CD4-positive, CD25-positive, alpha-beta regulatory T cell (primary cell): ENCODE results near the gene KSR2. TPM values are rescaled to one million over a fixed set of nuclear protein-coding genes. Genes with fewer than 3 reads are reported as not detected.

Experiments
- ATAC-seq, 2 donors: fragments of 150-1000 bp; cut with Tn5 transposase; one replicate each; pipeline ENCODE4 v1.10.0; 2021; ENCODE audit warnings: low read depth in 2 of 2, moderate number of reproducible peaks in 2 of 2, moderate library complexity in 1 of 2
- DNase-seq, 3 donors: peaks; one replicate each; pipeline versions ENCODE4 v3.0.0 to v3.0.0-alpha.2; 2012 to 2022; ENCODE audit warnings: mixed read lengths in 1 of 3
- H3K27ac ChIP-seq: one replicate; pipeline ENCODE4 v1.7.0; 2013; ENCODE audit warnings: mild to moderate bottlenecking, low read length; ENCODE audit not compliant: insufficient read depth, poor library complexity, severe bottlenecking
- H3K27me3 ChIP-seq: one replicate; pipeline ENCODE4 v1.7.0; 2013; ENCODE audit warnings: low read length; ENCODE audit not compliant: control insufficient read depth, insufficient read depth
- H3K36me3 ChIP-seq: one replicate; pipeline ENCODE4 v1.7.0; 2013; ENCODE audit warnings: mild to moderate bottlenecking, low read length, moderate library complexity; ENCODE audit not compliant: control insufficient read depth, insufficient read depth
- H3K4me1 ChIP-seq: 2 replicates; pipeline ENCODE4 v1.7.0; 2013; ENCODE audit warnings: mild to moderate bottlenecking, low read length; ENCODE audit not compliant: insufficient read depth, control insufficient read depth, poor library complexity, severe bottlenecking
- H3K4me3 ChIP-seq: one replicate; pipeline ENCODE4 v1.7.0; 2013; ENCODE audit warnings: low read depth, mild to moderate bottlenecking, low read length, moderate library complexity
- H3K9me3 ChIP-seq, 2 experiments: 1 replicate in 1 of 2; 2 replicates in 1 of 2; pipeline ENCODE4 v1.7.0; 2013; ENCODE audit warnings: low read length in 2 of 2, mild to moderate bottlenecking in 1 of 2, moderate library complexity in 1 of 2; ENCODE audit not compliant: control insufficient read depth in 2 of 2
- H3K27ac Mint-ChIP-seq, 3 donors: one replicate each; pipeline ENCODE4 v1.8.0; 2020 to 2022; ENCODE audit warnings: mild to moderate bottlenecking in 3 of 3, mixed read lengths in 3 of 3, moderate library complexity in 2 of 3
- H3K27me3 Mint-ChIP-seq: one replicate; pipeline ENCODE4 v1.8.0; 2022; ENCODE audit warnings: mild to moderate bottlenecking, mixed read lengths
- H3K36me3 Mint-ChIP-seq: one replicate; pipeline ENCODE4 v1.8.0; 2020; ENCODE audit warnings: mixed read lengths
- H3K4me1 Mint-ChIP-seq, 4 donors: one replicate each; pipeline ENCODE4 v1.8.0; 2020 to 2022; ENCODE audit warnings: mixed read lengths in 4 of 4, mild to moderate bottlenecking in 1 of 4
- H3K4me3 Mint-ChIP-seq, 4 donors: one replicate each; pipeline ENCODE4 v1.8.0; 2020 to 2022; ENCODE audit warnings: mild to moderate bottlenecking in 4 of 4, mixed read lengths in 4 of 4, moderate library complexity in 3 of 4
- H3K9me3 Mint-ChIP-seq, 7 donors: one replicate each; pipeline ENCODE4 v1.8.0; 2020 to 2022; ENCODE audit warnings: mixed read lengths in 7 of 7, mild to moderate bottlenecking in 3 of 7, moderate library complexity in 2 of 7
- polyA plus RNA-seq, 4 donors: library from polyadenylated mRNA; unstranded; fragments of 300-500 nt; fragmentation: Illumina TruSeq; gene quantifications; one replicate each; pipeline ENCODE4 v1.2.3, GENCODE V29; 2021
- total RNA-seq: library from RNA; stranded (reverse); gene quantifications from one replicate; pipeline ENCODE4 v1.2.3, GENCODE V29; 2022

KSR2 gene
- total and polyA plus RNA-seq, 5 donors from 2014 or later = 0.20 TPM; not detected in 4

DNA sequence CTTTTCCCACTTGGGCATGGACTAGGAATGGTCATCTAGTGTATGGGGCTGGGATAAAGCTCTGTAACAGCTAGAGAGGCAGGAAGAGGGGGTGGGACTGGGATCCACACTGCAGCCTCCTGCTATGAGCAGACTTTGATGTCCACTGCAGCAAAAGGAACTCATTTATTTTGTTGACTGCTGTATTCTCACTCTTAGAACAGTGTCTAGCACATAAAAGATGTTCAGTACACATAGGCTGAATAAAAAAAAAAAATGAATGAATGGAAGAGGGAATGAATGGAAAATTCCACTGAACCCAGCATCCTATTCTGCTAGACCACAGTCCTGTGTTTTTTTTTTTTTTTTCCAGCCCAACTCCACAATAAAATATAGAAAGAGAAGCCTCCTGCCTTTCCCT lies 501.2 kb downstream of the KSR2 start:
- peaks cover 0 to 8% of the 10 kb centered on the region in 2 experiments for H3K9me3 ChIP-seq
- H3K27me3 ChIP-seq = no peaks in the 10 kb centered on the region
- no peak for ATAC-seq
- H3K36me3 Mint-ChIP-seq = peaks cover 3% of the 10 kb centered on the region
- no peaks in the 10 kb centered on the region for H3K4me1 ChIP-seq
- peaks cover 0 to 6% (median 3%) of the 10 kb centered on the region in 7 donors for H3K9me3 Mint-ChIP-seq
- H3K27me3 Mint-ChIP-seq = no peaks in the 10 kb centered on the region
- H3K4me3 ChIP-seq = no peak overlapping the region
- H3K36me3 ChIP-seq = no peaks in the 10 kb centered on the region
- DNase-seq = no peak
- H3K27ac ChIP-seq = no peak overlapping the region
- H3K27ac Mint-ChIP-seq = no peak overlapping the region
- no peak overlapping the region for H3K4me3 Mint-ChIP-seq
- no peaks in the 10 kb centered on the region for H3K4me1 Mint-ChIP-seq

DNA sequence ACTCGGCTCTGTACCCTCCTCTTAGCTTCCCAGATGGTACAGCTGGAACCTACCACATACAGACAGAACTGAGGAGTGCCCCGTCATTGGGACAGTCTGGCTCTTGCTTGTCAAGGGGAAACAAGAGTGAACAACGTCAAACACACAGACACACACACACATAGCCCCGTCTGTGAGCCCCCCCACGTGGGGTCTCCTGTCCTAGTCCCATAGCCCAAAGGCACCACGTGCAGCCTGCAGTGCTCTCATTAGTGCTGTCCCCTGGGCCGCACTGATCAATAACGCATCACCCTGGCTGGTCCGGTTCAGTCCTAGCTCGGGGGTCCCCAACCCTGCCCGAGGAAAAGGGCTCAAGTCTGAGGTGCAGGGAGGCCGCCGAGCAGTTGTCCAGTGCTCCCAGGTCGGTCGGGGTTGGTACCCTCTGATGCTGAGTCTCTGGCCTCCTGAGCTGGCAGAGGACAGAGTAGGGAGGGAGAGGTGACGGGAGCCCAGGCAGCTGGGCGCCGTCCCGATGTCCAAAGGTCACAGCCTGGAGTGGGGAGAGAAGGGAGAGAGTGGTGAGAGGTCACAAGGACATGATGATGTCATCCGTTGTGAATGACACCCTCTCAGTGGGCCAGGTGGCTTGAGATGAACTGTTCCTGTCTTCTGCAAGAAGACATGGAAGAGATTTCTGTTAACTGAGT lies 502.0 kb downstream of the KSR2 start:
- Histone ChIP-seq H3K27me3 (no peaks in the 10 kb centered on the region), H3K9me3 (peaks cover 0 to 8% of the 10 kb centered on the region in 2 experiments), H3K4me1 (no peaks in the 10 kb centered on the region), H3K27ac (no peak overlapping the region), H3K36me3 (no peaks in the 10 kb centered on the region), H3K4me3 (no peak overlapping the region)
- H3K4me1 Mint-ChIP-seq = no peaks in the 10 kb centered on the region
- H3K27me3 Mint-ChIP-seq = no peaks in the 10 kb centered on the region
- H3K9me3 Mint-ChIP-seq = peaks cover 0 to 7% (median 3%) of the 10 kb centered on the region in 7 donors
- DNase-seq (no peak), ATAC-seq (no peak)
- no peak overlapping the region for H3K4me3 Mint-ChIP-seq
- no peak overlapping the region for H3K27ac Mint-ChIP-seq
- peaks cover 3% of the 10 kb centered on the region for H3K36me3 Mint-ChIP-seq

- Mint-ChIP-seq H3K27ac (no peak overlapping the region), H3K4me1 (no peaks in the 10 kb centered on the region), H3K9me3 (peaks cover 0 to 6% (median 2%) of the 10 kb centered on the region in 7 donors), H3K4me3 (no peak overlapping the region), H3K27me3 (no peaks in the 10 kb centered on the region), H3K36me3 (peaks cover 3% of the 10 kb centered on the region)
- Histone ChIP-seq H3K36me3 (no peaks in the 10 kb centered on the region), H3K9me3 (no peaks in the 10 kb centered on the region), H3K27ac (no peak overlapping the region), H3K27me3 (no peaks in the 10 kb centered on the region), H3K4me1 (no peaks in the 10 kb centered on the region), H3K4me3 (no peak overlapping the region)
- DNase-seq (no peak), ATAC-seq (no peak)
These were observed 507.1 kb downstream of the KSR2 start for GRCh38 chr12:117461732-117462131.

DNA sequence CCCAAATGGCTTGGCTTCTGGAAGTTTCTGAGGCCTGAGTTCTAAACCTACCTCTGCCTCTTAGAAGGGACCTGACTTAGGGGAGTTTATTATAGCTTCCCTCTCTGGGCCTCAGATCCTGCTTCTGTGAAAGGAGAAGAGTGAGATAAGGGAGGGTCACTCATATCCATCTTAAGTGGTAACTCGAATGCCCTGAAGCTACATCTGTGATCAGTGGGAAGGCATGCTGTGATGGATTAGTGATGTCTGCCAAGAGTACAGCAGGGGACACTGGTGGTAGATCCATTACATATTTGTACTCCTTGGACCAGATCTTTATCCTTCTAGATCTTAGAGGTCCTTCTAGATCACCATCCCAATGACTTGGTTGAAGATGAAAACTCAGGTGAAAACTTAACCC lies 509.6 kb downstream of the KSR2 start:
- Histone ChIP-seq H3K4me1 (no peaks in the 10 kb centered on the region), H3K4me3 (no peak overlapping the region), H3K36me3 (no peaks in the 10 kb centered on the region), H3K27me3 (no peaks in the 10 kb centered on the region), H3K27ac (no peak overlapping the region), H3K9me3 (no peaks in the 10 kb centered on the region)
- peaks cover 0 to 6% (median 2%) of the 10 kb centered on the region in 7 donors for H3K9me3 Mint-ChIP-seq
- DNase-seq (no peak), ATAC-seq (no peak)
- H3K27me3 Mint-ChIP-seq = no peaks in the 10 kb centered on the region
- peaks cover 3% of the 10 kb centered on the region for H3K36me3 Mint-ChIP-seq
- H3K27ac Mint-ChIP-seq = no peak overlapping the region
- no peak overlapping the region for H3K4me3 Mint-ChIP-seq
- H3K4me1 Mint-ChIP-seq = no peaks in the 10 kb centered on the region

GRCh38 chr12:117457189-117457588 lies 511.6 kb downstream of the KSR2 start:
- no peak for ATAC-seq
- no peak overlapping the region for H3K4me3 ChIP-seq
- Mint-ChIP-seq H3K9me3 (peaks cover 0 to 4% (median 0%) of the 10 kb centered on the region in 7 donors), H3K4me3 (no peak overlapping the region), H3K27ac (no peak overlapping the region), H3K4me1 (no peaks in the 10 kb centered on the region), H3K27me3 (no peaks in the 10 kb centered on the region), H3K36me3 (no peaks in the 10 kb centered on the region)
- H3K27me3 ChIP-seq = no peaks in the 10 kb centered on the region
- H3K36me3 ChIP-seq = no peaks in the 10 kb centered on the region
- no peaks in the 10 kb centered on the region for H3K9me3 ChIP-seq
- no peaks in the 10 kb centered on the region for H3K4me1 ChIP-seq
- DNase-seq = no peak
- no peak overlapping the region for H3K27ac ChIP-seq

DNA sequence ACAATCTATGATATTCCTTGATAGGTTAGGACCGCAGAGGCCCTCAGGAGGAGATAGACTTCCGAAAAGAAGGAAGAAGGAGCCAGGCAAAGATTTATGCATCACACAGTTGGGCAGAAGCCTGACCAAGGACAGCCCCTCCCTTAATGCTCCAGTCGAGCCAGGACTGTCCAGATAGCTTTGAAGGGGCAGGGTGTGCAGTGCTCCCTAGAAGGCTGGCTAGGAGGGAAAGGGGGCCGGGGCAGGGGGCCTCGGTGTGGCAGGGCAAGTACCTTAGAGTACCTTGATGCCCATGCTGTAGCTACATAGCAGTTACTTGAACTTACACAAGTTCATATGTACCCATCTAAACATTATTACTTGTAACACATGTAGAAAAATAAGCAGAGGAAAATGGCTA lies 512.7 kb downstream of the KSR2 start:
- H3K27ac Mint-ChIP-seq = no peak overlapping the region
- Histone ChIP-seq H3K27me3 (no peaks in the 10 kb centered on the region), H3K36me3 (no peaks in the 10 kb centered on the region), H3K9me3 (no peaks in the 10 kb centered on the region), H3K4me3 (no peak overlapping the region), H3K4me1 (no peaks in the 10 kb centered on the region), H3K27ac (no peak overlapping the region)
- H3K36me3 Mint-ChIP-seq = no peaks in the 10 kb centered on the region
- DNase-seq = no peak
- no peak overlapping the region for H3K4me3 Mint-ChIP-seq
- no peaks in the 10 kb centered on the region for H3K27me3 Mint-ChIP-seq
- H3K9me3 Mint-ChIP-seq = peaks cover 0 to 4% (median 0%) of the 10 kb centered on the region in 7 donors
- no peak for ATAC-seq
- H3K4me1 Mint-ChIP-seq = no peaks in the 10 kb centered on the region

GRCh38 chr12:117453961-117454360 lies 514.8 kb downstream of the KSR2 start:
- Histone ChIP-seq H3K4me3 (no peak overlapping the region), H3K27me3 (no peaks in the 10 kb centered on the region), H3K27ac (no peak overlapping the region), H3K36me3 (no peaks in the 10 kb centered on the region), H3K9me3 (no peaks in the 10 kb centered on the region), H3K4me1 (no peaks in the 10 kb centered on the region)
- H3K27ac Mint-ChIP-seq = no peak overlapping the region
- ATAC-seq = no peak
- no peaks in the 10 kb centered on the region for H3K4me1 Mint-ChIP-seq
- peaks cover 0 to 4% (median 0%) of the 10 kb centered on the region in 7 donors for H3K9me3 Mint-ChIP-seq
- no peak overlapping the region for H3K4me3 Mint-ChIP-seq
- no peak for DNase-seq
- no peaks in the 10 kb centered on the region for H3K36me3 Mint-ChIP-seq
- H3K27me3 Mint-ChIP-seq = no peaks in the 10 kb centered on the region

DNA sequence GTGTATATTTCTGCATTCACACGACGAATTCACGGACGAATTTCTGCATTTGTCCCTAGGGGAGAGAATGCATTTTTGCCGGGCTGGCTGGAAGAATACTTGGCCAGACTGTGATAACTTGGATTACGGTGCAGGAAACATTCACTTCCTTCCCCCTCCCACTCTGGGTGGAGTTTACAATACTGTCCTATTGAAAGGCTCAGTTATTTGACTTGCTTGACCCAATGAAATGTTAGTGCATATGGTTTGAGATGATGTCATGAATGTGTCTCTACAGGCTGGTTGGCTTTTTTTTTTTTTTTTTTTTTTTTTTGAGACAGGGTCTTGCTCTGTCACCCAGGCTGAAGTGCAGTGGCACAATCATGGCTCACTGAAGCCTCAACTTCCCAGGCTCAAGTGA lies 516.7 kb downstream of the KSR2 start:
- Mint-ChIP-seq H3K4me1 (no peaks in the 10 kb centered on the region), H3K27me3 (no peaks in the 10 kb centered on the region), H3K4me3 (no peak overlapping the region), H3K9me3 (peaks cover 0 to 4% (median 0%) of the 10 kb centered on the region in 7 donors), H3K36me3 (no peaks in the 10 kb centered on the region), H3K27ac (no peak overlapping the region)
- Histone ChIP-seq H3K36me3 (no peaks in the 10 kb centered on the region), H3K4me1 (no peaks in the 10 kb centered on the region), H3K27ac (no peak overlapping the region), H3K27me3 (no peaks in the 10 kb centered on the region), H3K9me3 (no peaks in the 10 kb centered on the region), H3K4me3 (no peak overlapping the region)
- ATAC-seq (no peak), DNase-seq (no peak)
